NCI-H1436 treated with DMSO at 0.1 percent for 48 hours (cell line): ENCODE measurements around the gene MOB3A.

Experiments used
- DNase-seq: peaks from one replicate; lab custom pipeline; 2025; lab: John Stamatoyannopoulos, UW

MOB3A gene

DNA sequence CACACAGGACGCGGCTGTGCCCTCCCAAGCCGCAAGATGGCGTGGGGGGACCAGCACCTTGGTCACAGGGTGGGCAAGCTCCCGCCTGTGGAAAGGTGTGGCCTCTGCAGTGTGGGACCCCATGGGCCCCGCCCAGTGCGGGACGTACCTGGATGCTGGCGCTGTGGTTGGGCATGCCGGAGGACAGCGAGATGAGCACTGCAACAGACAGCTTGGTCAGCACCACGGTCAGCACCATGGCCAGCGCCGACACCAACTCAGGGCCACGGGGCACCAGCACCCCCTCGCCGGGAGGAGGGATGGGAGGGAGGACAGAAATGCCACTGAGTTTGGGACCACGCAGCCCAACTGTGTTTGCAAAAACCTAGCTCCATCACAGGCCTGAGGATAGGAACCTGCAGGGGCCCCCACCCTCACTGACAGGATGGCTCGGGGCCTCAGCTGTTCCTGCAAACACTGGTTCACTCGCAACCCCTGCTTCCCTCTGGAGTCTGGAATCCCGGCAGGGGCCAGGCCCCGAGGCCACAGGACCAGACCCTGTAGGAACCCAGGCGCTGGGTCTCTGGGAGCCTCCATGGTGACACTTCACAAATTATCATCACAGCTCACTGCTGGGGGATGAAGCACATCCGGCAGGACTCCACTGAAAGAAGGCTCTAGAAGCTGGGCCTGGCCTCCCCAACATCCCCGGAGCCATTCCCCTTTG, 27.7 kb upstream of the MOB3A start:
- no peak for DNase-seq

DNA sequence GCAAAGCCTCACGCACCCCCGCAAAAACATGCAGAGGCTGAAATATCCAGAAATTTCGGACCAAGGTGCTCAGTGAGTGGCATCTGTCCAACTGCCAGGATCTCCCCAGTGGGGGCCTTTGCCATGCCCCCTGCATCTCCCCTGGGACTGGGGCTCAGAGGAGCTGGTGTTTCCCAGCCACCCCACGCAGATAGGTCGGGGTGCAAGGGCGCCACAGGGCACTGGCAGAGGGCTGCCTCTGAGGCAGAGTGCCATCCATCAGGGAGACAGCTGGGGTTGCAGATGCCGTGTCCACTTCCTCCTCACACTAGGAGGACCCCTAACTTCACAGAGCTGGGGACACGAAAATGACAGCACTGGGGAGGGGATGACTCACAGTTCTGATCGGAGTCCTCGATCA, 26.9 kb upstream of the MOB3A start:
- no peak for DNase-seq

DNA sequence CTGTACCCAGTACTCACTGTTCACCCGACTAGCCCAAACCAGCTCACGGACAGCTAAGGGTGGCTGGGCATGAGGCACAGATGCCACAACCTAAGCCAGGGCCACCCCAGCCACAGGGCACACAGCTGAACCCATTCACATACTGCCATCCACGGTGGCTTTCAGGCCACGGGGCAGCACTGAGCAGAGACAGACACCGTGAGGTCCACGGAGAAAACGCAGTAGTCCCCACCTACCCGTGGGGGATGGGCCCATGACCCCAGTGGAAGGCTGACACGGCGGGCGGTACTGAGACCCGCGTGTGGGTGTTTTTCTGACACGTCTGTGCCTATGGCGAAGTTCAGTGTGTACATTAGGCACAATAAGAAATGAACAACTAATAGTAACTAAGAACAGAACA, 26.1 kb upstream of the MOB3A start:
- no peak for DNase-seq

DNA sequence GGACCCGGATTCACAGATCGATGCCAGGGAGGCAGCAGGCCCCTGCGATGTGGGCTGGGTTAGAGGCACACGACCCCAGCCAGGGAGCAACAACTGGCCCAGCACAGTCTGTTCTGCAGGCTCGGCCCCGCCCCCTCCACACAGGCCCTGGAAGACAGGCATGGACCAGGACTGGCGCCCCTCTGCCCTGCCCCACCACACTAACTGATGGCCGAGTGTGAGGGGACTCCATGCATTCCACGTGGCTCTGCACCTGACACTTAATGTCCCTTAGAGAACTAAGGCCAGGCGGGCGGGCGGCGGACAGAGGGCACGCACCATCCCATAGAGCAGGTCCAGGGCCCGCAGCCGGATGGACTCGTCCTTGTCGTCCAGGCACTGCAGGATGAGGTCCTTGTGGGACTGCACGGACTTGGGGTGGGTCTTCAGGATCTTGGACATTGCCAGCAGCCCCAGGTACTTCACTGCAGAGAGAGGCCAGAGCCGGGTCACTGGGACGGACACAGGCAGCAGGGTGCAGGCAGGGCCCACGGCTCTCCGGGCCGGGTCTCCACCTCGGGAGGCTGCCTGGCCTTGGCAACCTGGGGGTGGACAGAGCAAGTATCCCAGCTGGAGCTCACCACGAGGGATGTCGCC, 25.4 kb upstream of the MOB3A start:
- no peak for DNase-seq

GRCh38 chr19:2120821-2121220, 24.7 kb upstream of the MOB3A start:
- no peak for DNase-seq

DNA sequence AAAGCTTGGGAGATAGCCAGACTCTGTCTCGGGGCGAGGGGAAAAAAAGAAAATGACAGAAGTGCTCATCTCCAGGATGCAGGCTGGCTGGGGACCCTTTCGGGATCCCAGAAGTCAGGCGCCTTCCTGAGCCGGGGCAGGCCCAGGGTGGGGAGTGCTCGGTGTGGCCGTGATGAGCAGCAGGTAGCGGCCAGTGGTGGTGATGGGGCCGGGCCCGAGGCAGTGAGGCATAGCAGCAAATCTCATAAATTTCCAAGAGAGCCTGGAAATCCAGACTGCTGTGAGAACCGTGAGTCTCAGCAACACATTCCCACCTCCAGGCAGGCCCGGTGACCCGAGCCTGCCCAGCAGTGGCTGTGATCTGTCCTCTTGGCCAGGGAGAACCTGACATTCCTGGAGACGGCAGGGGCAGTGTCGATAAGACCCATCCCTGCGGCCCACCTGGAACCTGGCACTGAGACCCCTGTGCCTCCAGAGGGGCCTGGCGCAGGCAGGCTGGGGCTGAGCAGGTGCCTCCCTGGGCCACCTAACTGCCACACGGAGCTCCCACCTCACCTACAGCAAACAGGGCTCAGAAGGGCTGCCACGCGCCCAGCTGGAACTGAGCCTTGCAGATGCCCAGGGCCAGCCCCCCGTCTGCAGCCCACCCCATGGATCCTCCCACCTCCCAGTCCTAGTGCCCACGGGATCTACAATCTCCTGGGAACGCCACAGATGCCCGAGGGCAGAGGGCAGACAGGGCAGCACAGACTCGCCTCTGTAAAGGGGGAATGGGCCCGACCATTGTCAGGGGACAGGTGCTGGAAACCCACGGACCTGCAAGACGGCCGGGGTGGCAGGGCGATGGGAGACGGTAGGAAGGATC, 24.0 kb upstream of the MOB3A start:
- no peak for DNase-seq

DNA sequence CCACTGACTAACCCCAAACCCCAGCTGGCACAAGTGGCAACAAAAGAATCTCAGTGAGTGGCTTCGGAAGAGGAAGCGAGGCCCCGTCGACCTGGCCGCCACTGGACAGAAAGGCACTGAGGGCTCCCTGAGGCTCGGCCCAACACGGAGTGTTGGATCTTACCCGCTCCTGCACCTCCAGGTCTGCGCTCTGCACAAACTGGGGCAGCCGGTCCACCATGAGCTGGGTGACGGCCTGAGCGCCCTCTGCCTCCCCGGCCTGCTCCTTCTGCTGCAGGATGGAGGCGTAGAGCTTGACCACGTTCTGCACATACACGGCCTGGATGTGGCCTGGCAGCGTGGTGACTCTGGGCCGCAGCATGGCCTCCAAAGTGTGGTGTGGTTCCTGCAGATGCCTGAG, 22.3 kb upstream of the MOB3A start:
- DNase-seq, result no peak

- DNase-seq, result no peak
These were observed 21.3 kb upstream of the MOB3A start for GRCh38 chr19:2117215-2117960.

DNA sequence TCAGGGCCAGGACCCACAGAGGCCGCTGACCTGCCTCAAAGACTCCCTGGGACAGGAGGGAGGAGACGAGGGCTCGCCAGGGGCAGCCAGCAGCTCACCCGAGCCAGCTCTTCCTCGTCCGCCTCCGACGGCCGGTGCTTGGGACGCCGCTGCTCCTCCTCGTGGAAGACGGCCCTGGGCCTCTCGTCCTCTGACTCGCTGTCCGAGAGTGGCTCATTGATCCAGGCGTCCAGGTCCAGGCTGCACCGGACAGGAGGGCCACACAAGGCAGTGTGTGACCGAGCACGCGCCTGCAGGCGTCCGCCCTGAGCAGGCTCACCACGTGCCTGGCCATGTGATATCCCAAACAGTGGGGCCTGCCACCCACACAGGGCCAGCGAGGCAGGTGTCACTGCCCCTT, 20.4 kb upstream of the MOB3A start:
- DNase-seq, result no peak

GRCh38 chr19:2115911-2116426, 19.8 kb upstream of the MOB3A start:
- no peak for DNase-seq

DNA sequence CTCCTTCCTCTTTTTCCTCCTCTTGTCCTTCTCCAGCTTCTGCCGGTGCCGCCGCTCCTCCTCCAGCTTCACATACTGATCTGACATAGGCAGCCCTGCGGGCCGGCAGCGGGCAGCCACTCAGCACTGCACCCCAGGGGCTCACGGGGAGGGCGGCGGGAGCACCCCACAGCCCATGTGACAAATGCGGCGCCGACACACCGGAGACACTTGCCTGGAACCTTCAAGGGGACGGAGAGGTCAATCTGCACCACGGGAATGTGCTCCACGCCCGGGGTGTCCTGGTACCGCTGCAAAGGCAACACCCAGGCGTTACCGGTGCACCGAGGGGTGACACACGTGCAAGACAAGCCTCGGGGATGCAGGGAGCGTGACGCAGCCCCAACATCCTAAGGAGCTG, 19.2 kb upstream of the MOB3A start:
- DNase-seq, result no peak

DNA sequence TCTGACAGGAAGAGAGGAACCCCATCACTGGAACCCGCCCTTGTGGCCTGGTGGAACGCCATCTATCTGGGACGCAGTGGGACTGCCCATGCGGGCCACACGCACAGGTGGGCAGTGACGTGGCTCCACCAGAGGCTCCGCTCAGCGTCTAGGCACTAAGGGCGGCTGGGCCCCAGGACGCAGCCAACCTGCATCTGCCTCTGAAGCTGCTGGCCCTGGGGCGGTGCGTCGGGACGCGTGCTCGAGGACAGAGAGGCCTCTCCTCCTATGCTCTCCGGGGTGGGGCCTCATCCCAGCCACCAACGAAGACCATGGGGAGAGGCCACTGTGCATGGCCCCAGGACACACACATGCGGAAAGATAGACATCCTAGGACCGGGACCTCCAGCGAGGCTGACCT, 18.7 kb upstream of the MOB3A start:
- DNase-seq, result no peak

GRCh38 chr19:2114218-2114617, 18.1 kb upstream of the MOB3A start:
- DNase-seq, result no peak

- no peak for DNase-seq
These were observed 17.5 kb upstream of the MOB3A start for GRCh38 chr19:2113439-2114211.

- DNase-seq, result no peak
These were observed 16.6 kb upstream of the MOB3A start for GRCh38 chr19:2112516-2113320.

DNA sequence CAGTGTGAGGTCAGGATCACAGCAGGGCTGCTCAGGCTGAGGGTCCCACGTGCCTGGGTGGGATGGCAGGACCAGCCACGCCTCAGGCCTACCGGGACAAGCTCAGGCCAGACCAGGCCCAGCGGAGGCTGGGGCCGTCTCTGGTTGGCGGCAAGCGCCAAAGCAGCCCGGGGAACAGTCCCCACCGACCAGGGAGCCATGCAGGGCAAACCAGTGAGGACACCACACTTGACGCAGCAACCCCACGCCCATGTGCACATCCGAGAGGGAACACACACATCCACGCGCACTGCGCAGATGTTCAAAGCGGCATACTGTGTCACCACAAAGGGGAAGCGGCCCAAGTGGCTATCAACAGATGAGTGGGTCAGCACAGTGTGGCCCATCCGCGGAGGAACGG, 15.8 kb upstream of the MOB3A start:
- DNase-seq, result no peak

DNA sequence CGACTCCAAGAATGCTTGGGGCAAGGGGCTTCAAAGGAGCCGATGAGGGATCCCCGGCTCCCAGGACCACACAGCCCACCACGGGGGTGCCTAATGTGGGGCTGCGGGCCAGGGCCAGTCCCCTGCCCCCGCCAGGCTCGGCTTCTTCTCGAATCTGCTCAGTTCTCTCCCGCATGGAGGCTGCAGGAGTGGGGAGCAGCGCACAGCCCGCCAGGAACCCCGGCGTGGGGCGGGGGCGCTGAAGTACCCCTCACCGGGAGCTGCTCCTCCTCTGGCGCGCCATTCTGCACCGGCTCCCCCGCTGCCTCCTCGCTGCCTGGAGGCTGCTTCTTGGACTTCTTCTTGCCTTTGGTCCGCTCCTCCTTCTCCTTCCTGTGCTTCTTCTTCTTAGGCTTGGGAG, 15.3 kb upstream of the MOB3A start:
- no peak for DNase-seq

DNA sequence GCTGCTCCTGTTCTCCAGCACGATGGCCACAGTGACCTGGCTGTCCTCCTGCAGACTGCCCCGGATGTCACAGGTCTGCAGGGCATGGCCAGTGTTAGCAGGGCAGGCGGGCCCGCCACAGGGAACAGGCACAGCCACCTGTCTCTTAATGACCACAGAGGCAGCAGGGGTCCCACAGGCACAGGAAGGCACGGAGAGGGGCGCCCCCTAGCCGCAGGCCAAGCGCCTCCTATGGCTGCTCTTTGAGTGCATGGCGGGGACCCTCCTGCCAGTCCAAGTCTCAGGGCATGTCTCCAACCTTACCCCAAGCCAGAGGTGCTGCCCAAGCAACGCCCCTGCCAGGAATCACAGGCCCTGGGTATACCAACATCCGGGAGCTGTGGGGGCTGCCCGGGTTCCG, 14.7 kb upstream of the MOB3A start:
- DNase-seq, result no peak

DNA sequence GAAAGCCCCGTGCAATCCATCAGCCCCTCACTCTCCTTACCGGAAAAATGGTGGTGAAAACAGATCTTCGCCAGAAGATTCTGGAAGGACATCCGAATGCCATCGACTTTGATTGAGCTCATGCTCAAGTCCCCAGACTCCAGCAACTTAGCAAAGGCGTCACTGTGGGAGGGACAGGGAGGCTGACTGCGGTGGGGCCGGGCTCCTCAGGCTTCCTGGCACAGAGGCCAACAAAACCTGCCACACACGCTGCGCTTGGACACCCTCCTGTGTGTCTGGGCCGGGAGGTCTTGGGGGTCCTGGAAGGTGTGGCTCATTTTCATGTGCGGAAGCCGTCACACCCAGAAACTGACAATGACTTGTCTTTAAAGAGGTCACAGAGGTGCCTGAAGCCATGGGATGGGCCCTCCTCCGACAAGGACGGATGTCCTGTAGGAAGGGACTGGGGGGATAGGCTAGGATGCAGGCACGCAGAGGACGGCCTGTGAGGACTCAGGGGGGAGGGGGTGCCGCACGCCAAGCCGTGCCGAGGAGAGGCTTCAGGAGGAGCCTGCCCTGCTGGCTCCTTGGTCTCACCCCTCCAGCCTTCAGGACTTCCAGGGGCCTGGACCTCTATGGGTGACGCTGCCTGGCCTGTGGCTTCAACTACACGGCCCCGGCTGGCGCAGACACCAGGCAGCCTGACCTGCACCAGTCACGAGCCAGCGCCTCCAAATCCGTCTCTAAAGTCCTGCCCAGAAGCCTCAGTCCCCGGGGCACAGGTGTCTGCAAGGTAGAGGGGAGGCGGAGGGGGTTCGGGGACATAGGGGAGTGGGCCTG, 13.1 kb upstream of the MOB3A start:
- DNase-seq, result no peak
